GM23338 (cell line): ENCODE results near the gene ADAP1. TPM values are rescaled to one million over a fixed set of nuclear protein-coding genes. Genes with fewer than 3 reads are reported as not detected.

Source experiments
- ATAC-seq: fragments of 200-7000 bp; cut with Tn5 transposase; 3 replicates; pipeline ENCODE4 v1.9.1; 2020
- DNase-seq: peaks from one replicate; pipeline ENCODE4 v3.0.0-alpha.2; 2015; ENCODE audit warnings: low spot score
- H2AFZ ChIP-seq: fragments of 200-600 bp; sonication (generic); 2 replicates; pipeline ENCODE4 v1.8.0; 2016; ENCODE audit warnings: antibody characterized with exemption, mild to moderate bottlenecking, moderate library complexity
- H3F3A ChIP-seq: fragments of 200-600 bp; sonication (generic); replicated peaks from 2 replicates; pipeline ENCODE4 v1.8.0; 2017; ENCODE audit warnings: antibody characterized with exemption, mixed run types, low read depth
- H3K27ac ChIP-seq: fragments of 200-600 bp; sonication (generic); 2 replicates; pipeline ENCODE4 v1.6.1; 2016; ENCODE audit warnings: low read depth
- H3K27me3 ChIP-seq: fragments of 200-600 bp; sonication (generic); 2 replicates; pipeline ENCODE4 v1.8.0; 2016; ENCODE audit warnings: mild to moderate bottlenecking, mixed run types, moderate library complexity; ENCODE audit not compliant: insufficient read depth
- H3K36me3 ChIP-seq: fragments of 200-600 bp; sonication (generic); 2 replicates; pipeline ENCODE4 v1.8.0; 2016; ENCODE audit warnings: mild to moderate bottlenecking; ENCODE audit not compliant: insufficient read depth
- H3K4me1 ChIP-seq: fragments of 200-600 bp; sonication (generic); 2 replicates; pipeline ENCODE4 v1.8.0; 2016; ENCODE audit warnings: mild to moderate bottlenecking, moderate library complexity; ENCODE audit not compliant: insufficient read depth
- H3K4me2 ChIP-seq: fragments of 200-600 bp; sonication (generic); 2 replicates; pipeline ENCODE4 v1.7.1; 2017; ENCODE audit warnings: mixed run types
- H3K4me3 ChIP-seq: fragments of 200-600 bp; sonication (generic); 2 replicates; pipeline ENCODE4 v1.6.1; 2016; ENCODE audit warnings: mixed run types
- H3K79me2 ChIP-seq: fragments of 200-600 bp; sonication (generic); replicated peaks from 2 replicates; pipeline ENCODE4 v1.8.0; 2017; ENCODE audit warnings: mild to moderate bottlenecking; ENCODE audit not compliant: insufficient read depth
- H3K9me2 ChIP-seq: fragments of 200-600 bp; sonication (generic); 2 replicates; pipeline ENCODE4 v1.8.0; 2017; ENCODE audit not compliant: insufficient read depth
- H4K20me1 ChIP-seq: fragments of 200-600 bp; sonication (generic); replicated peaks from 2 replicates; pipeline ENCODE4 v1.8.0; 2017; ENCODE audit warnings: mild to moderate bottlenecking; ENCODE audit not compliant: insufficient read depth
- H3K27ac Mint-ChIP-seq: 2 replicates; pipeline ENCODE4 v1.8.0; 2020; ENCODE audit warnings: inconsistent platforms, mild to moderate bottlenecking, moderate library complexity, mixed read lengths
- H3K27me3 Mint-ChIP-seq: 3 replicates; pipeline ENCODE4 v1.8.0; 2022; ENCODE audit warnings: low read depth, mild to moderate bottlenecking, moderate library complexity, mixed read lengths, inconsistent platforms; ENCODE audit not compliant: insufficient read depth, poor library complexity
- H3K36me3 Mint-ChIP-seq: 3 replicates; pipeline ENCODE4 v1.8.0; 2021; ENCODE audit warnings: low read depth, mild to moderate bottlenecking, inconsistent platforms, moderate library complexity, mixed read lengths
- H3K4me1 Mint-ChIP-seq: 3 replicates; pipeline ENCODE4 v1.8.0; 2020; ENCODE audit warnings: mild to moderate bottlenecking, inconsistent platforms, mixed read lengths
- H3K4me3 Mint-ChIP-seq: 3 replicates; pipeline ENCODE4 v1.8.0; 2021; ENCODE audit warnings: moderate library complexity, mild to moderate bottlenecking, inconsistent platforms, mixed read lengths
- H3K9me3 Mint-ChIP-seq: 3 replicates; pipeline ENCODE4 v1.8.0; 2020; ENCODE audit warnings: moderate library complexity, mild to moderate bottlenecking, inconsistent platforms, mixed read lengths
- CREB1 ChIP-seq: fragments of 250-450 bp; sonication (Bioruptor Pico); IDR thresholded peaks from 2 replicates; pipeline ENCODE4 v1.5.0; 2020; ENCODE audit warnings: low read depth, mild to moderate bottlenecking, moderate library complexity
- CTCF ChIP-seq, 2 experiments: fragments of 200-600 bp in 1 of 2; sonication (generic) in 1 of 2; conservative IDR thresholded peaks; 2 replicates each; pipeline versions ENCODE4 v1.5.1 to v1.6.1; 2016 to 2017; ENCODE audit warnings: antibody characterized with exemption in 2 of 2, low read depth in 2 of 2, mild to moderate bottlenecking in 2 of 2, moderate library complexity in 1 of 2
- ETS1 ChIP-seq: IDR thresholded peaks from 2 replicates; pipeline ENCODE4 v1.6.1; 2016; ENCODE audit warnings: antibody characterized with exemption
- EZH2 ChIP-seq: fragments of 200-600 bp; sonication (generic); IDR thresholded peaks from one replicate; pipeline ENCODE4 v1.8.0; 2017; ENCODE audit warnings: antibody characterized with exemption, mild to moderate bottlenecking, low read depth; ENCODE audit not compliant: unreplicated experiment
- EZH2phosphoT487 ChIP-seq: fragments of 200-600 bp; sonication (generic); IDR thresholded peaks from one replicate; pipeline ENCODE4 v1.8.1; 2018; ENCODE audit warnings: antibody characterized with exemption; ENCODE audit not compliant: unreplicated experiment
- JUNB ChIP-seq: IDR thresholded peaks from one replicate; pipeline ENCODE4 v1.6.1; 2016; ENCODE audit warnings: antibody characterized with exemption; ENCODE audit not compliant: unreplicated experiment
- NANOG ChIP-seq: IDR thresholded peaks from 2 replicates; pipeline ENCODE4 v1.6.1; 2016; ENCODE audit warnings: antibody characterized with exemption, borderline replicate concordance
- POLR2AphosphoS5 ChIP-seq: IDR thresholded peaks from 2 replicates; pipeline ENCODE4 v1.6.1; 2016; ENCODE audit warnings: antibody characterized with exemption, low read depth
- REST ChIP-seq: IDR thresholded peaks from one replicate; pipeline ENCODE4 v1.6.1; 2018; ENCODE audit warnings: antibody characterized with exemption; ENCODE audit not compliant: unreplicated experiment
- STAT1 ChIP-seq: IDR thresholded peaks from one replicate; pipeline ENCODE4 v1.6.1; 2016; ENCODE audit warnings: antibody characterized with exemption; ENCODE audit not compliant: unreplicated experiment
- ZNF114 ChIP-seq: fragments of 250-450 bp; sonication (Bioruptor Pico); IDR thresholded peaks from 2 replicates; pipeline ENCODE4 v1.5.0; 2020; ENCODE audit warnings: mild to moderate bottlenecking, moderate library complexity
- ZNF331 ChIP-seq: fragments of 250-450 bp; sonication (Bioruptor Pico); IDR thresholded peaks from 2 replicates; pipeline ENCODE4 v1.5.0; 2020; ENCODE audit warnings: low read depth, mild to moderate bottlenecking, moderate library complexity
- ZNF462 ChIP-seq: fragments of 250-450 bp; sonication (Bioruptor Pico); IDR thresholded peaks from 2 replicates; pipeline ENCODE4 v1.5.0; 2020; ENCODE audit warnings: mild to moderate bottlenecking, moderate library complexity
- polyA plus RNA-seq: library from polyadenylated mRNA; unstranded; fragments of >200 nt; fragmentation: Nextera tagmentation; extraction: Ambion mirVana; gene quantifications from 2 replicates; pipeline ENCODE4 v1.2.1, GENCODE V29; 2016
- total RNA-seq: library from RNA; depleted of rRNA; stranded (reverse); fragments of >200 nt; shearing (Covaris generic); gene quantifications from 2 replicates; pipeline ENCODE4 v1.2.3, GENCODE V29; 2014

ADAP1 gene
- total and polyA plus RNA-seq, 2 experiments from 2014 or later, result 2.2 to 9.6 TPM

DNA sequence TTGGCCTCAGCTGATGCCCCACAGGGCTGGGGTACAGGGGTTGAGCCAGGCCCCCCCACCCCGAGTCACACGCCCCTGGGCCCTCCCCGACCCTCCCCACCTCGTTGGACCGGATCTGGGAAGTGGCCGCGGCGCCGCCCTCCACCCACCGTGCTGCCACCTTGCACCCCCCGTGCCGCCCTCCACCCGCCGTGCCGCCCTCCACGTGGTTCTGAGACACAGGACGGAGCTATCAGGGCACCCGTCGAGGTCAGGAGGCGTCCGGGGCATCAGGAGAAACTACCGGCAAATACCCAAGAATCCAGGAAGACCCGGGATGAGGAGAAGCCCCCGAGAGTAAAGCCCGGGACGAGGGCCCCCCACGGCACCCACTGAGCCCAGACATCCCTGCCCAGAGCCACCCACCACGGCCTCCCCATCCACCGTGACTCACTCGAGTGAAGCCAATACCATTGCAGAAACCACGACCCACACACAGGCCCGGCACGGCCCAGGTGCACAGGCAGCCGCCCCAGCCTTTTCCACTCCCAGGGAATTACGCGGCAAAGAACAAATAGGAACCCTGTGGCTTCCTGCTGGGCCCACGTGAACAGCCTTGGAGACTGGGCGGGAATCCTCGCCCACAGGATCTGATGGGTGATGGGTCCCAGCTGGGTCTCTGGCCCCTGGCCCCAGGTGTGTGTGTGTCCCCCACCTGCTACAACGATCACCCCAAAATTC is 34.0 kb downstream of the ADAP1 start:
- H3K9me3 Mint-ChIP-seq, result no peaks in the 10 kb centered on the region
- TF ChIP-seq ZNF331 (CRISPR knock-in tag) (no peak), EZH2phosphoT487 (no peak), REST (no peak), ZNF114 (CRISPR knock-in tag) (no peak), CTCF (conservative IDR thresholded peaks at IDR 0.05; ENCODE audit: low read depth in 2 of 2) (no peak), EZH2 (no peak), STAT1 (no peak), JUNB (no peak), POLR2AphosphoS5 (no peak), ETS1 (no peak), NANOG (no peak), ZNF462 (CRISPR knock-in tag) (no peak), CREB1 (CRISPR knock-in tag) (no peak)
- no peaks in the 10 kb centered on the region for H3F3A ChIP-seq
- H3K4me3 ChIP-seq, result no peak overlapping the region
- no peaks in the 10 kb centered on the region for H3K79me2 ChIP-seq
- peaks cover 10% of the 10 kb centered on the region for H3K27me3 Mint-ChIP-seq
- no peak overlapping the region for H3K4me2 ChIP-seq
- no peak for DNase-seq
- no peaks in the 10 kb centered on the region; the same call in 1 of the 3 replicates for H3K4me1 Mint-ChIP-seq
- H3K27ac ChIP-seq, result no peak overlapping the region
- no peaks in the 10 kb centered on the region for H3K4me1 ChIP-seq
- H3K36me3 ChIP-seq, result no peaks in the 10 kb centered on the region
- H3K27ac Mint-ChIP-seq, result no peak overlapping the region
- no peaks in the 10 kb centered on the region for H3K9me2 ChIP-seq
- no peak for ATAC-seq
- no peaks in the 10 kb centered on the region for H4K20me1 ChIP-seq
- H2AFZ ChIP-seq, result no peak overlapping the region
- no peaks in the 10 kb centered on the region for H3K27me3 ChIP-seq
- H3K4me3 Mint-ChIP-seq, result no peak overlapping the region
- no peaks in the 10 kb centered on the region for H3K36me3 Mint-ChIP-seq
